ENCODE data around the gene OCLN.
"Not testable (repeated sequence)": the region's sequence is repeated elsewhere in the genome, so short reads cannot be mapped to it uniquely, and the experiment has no call there.

OCLN gene

GRCh38 chr5:69504036-69504435 is 11.4 kb downstream of the OCLN start:
- DNase-seq (ENCODE audit: insufficient read length, low spot score) (no peak), FAIRE-seq (no peak)
- TF ChIP-seq POLR2AphosphoS5 (IDR thresholded peaks at IDR 0.05; ENCODE audit: low read depth, low read length), result no peak
- no peak for TF ChIP-seq POLR2A (IDR thresholded peaks at IDR 0.05; ENCODE audit: low read depth, low read length)
- no peak for TF ChIP-seq TAF1 (IDR thresholded peaks at IDR 0.05; ENCODE audit: low read depth, low read length)
- TF ChIP-seq PAX5 (IDR thresholded peaks at IDR 0.05; ENCODE audit: insufficient read depth, low read length, severe bottlenecking), result no peak
- TF ChIP-seq SPI1 (IDR thresholded peaks at IDR 0.05; ENCODE audit: low read depth, low read length), result no peak
- no peak for TF ChIP-seq POU2F2 (IDR thresholded peaks at IDR 0.05; ENCODE audit: low read depth, low read length)

GRCh38 chr5:69505306-69505705 is 12.7 kb downstream of the OCLN start:
- DNase-seq (ENCODE audit: insufficient read length, low spot score) (no peak), FAIRE-seq (no peak)
- TF ChIP-seq POU2F2 (IDR thresholded peaks at IDR 0.05; ENCODE audit: low read depth, low read length), result no peak
- no peak for TF ChIP-seq SPI1 (IDR thresholded peaks at IDR 0.05; ENCODE audit: low read depth, low read length)
- TF ChIP-seq POLR2A (IDR thresholded peaks at IDR 0.05; ENCODE audit: low read depth, low read length), result no peak
- TF ChIP-seq POLR2AphosphoS5 (IDR thresholded peaks at IDR 0.05; ENCODE audit: low read depth, low read length), result no peak
- TF ChIP-seq PAX5 (IDR thresholded peaks at IDR 0.05; ENCODE audit: insufficient read depth, low read length, severe bottlenecking), result no peak
- TF ChIP-seq TAF1 (IDR thresholded peaks at IDR 0.05; ENCODE audit: low read depth, low read length), result no peak

- no peak for DNase-seq (ENCODE audit: insufficient read length, low spot score)
- peak; percentile 33 for FAIRE-seq
- TF ChIP-seq TAF1 (IDR thresholded peaks at IDR 0.05; ENCODE audit: low read depth, low read length) (no peak), POLR2AphosphoS5 (IDR thresholded peaks at IDR 0.05; ENCODE audit: low read depth, low read length) (no peak), PAX5 (IDR thresholded peaks at IDR 0.05; ENCODE audit: insufficient read depth, low read length, severe bottlenecking) (no peak), POU2F2 (IDR thresholded peaks at IDR 0.05; ENCODE audit: low read depth, low read length) (no peak), SPI1 (IDR thresholded peaks at IDR 0.05; ENCODE audit: low read depth, low read length) (peak; percentile 71)
Measured at GRCh38 chr5:69509212-69509611, 16.6 kb downstream of the OCLN start.

GRCh38 chr5:69510694-69511093 is 18.1 kb downstream of the OCLN start:
- FAIRE-seq, result no peak
- DNase-seq (ENCODE audit: insufficient read length, low spot score), result no peak
- TF ChIP-seq SPI1 (IDR thresholded peaks at IDR 0.05; ENCODE audit: low read depth, low read length) (no peak), POU2F2 (IDR thresholded peaks at IDR 0.05; ENCODE audit: low read depth, low read length) (no peak), TAF1 (IDR thresholded peaks at IDR 0.05; ENCODE audit: low read depth, low read length) (no peak), PAX5 (IDR thresholded peaks at IDR 0.05; ENCODE audit: insufficient read depth, low read length, severe bottlenecking) (no peak), POLR2A (IDR thresholded peaks at IDR 0.05; ENCODE audit: low read depth, low read length) (no peak)

GRCh38 chr5:69512740-69513260 is 20.2 kb downstream of the OCLN start:
- no peak for DNase-seq (ENCODE audit: insufficient read length, low spot score)
- no peak for TF ChIP-seq TAF1 (IDR thresholded peaks at IDR 0.05; ENCODE audit: low read depth, low read length)
- TF ChIP-seq PAX5 (IDR thresholded peaks at IDR 0.05; ENCODE audit: insufficient read depth, low read length, severe bottlenecking), result no peak
- no peak for TF ChIP-seq SPI1 (IDR thresholded peaks at IDR 0.05; ENCODE audit: low read depth, low read length)
- no peak for TF ChIP-seq POU2F2 (IDR thresholded peaks at IDR 0.05; ENCODE audit: low read depth, low read length)
- no peak for TF ChIP-seq POLR2AphosphoS5 (IDR thresholded peaks at IDR 0.05; ENCODE audit: low read depth, low read length)
- TF ChIP-seq POLR2A (IDR thresholded peaks at IDR 0.05; ENCODE audit: low read depth, low read length), result no peak
- FAIRE-seq, result no peak

GRCh38 chr5:69515570-69515969 is 23.0 kb downstream of the OCLN start:
- not testable (repeated sequence) for DNase-seq (ENCODE audit: insufficient read length, low spot score); FAIRE-seq

- DNase-seq (ENCODE audit: insufficient read length, low spot score) (no peak), FAIRE-seq (no peak)
- TF ChIP-seq PAX5 (IDR thresholded peaks at IDR 0.05; ENCODE audit: insufficient read depth, low read length, severe bottlenecking), result no peak
- no peak for TF ChIP-seq POLR2AphosphoS5 (IDR thresholded peaks at IDR 0.05; ENCODE audit: low read depth, low read length)
- TF ChIP-seq TAF1 (IDR thresholded peaks at IDR 0.05; ENCODE audit: low read depth, low read length), result no peak
- no peak for TF ChIP-seq POU2F2 (IDR thresholded peaks at IDR 0.05; ENCODE audit: low read depth, low read length)
Measured at GRCh38 chr5:69516769-69517168, 24.2 kb downstream of the OCLN start.

- DNase-seq (ENCODE audit: insufficient read length, low spot score), result no peak
- TF ChIP-seq POLR2A (IDR thresholded peaks at IDR 0.05; ENCODE audit: low read depth, low read length) (no peak), PAX5 (IDR thresholded peaks at IDR 0.05; ENCODE audit: insufficient read depth, low read length, severe bottlenecking) (no peak), POLR2AphosphoS5 (IDR thresholded peaks at IDR 0.05; ENCODE audit: low read depth, low read length) (no peak), POU2F2 (IDR thresholded peaks at IDR 0.05; ENCODE audit: low read depth, low read length) (no peak), SPI1 (IDR thresholded peaks at IDR 0.05; ENCODE audit: low read depth, low read length) (no peak)
- FAIRE-seq, result no peak
Measured at GRCh38 chr5:69517763-69518212, 25.2 kb downstream of the OCLN start.

GRCh38 chr5:69519285-69519684 is 26.7 kb downstream of the OCLN start:
- no peak for FAIRE-seq
- no peak for TF ChIP-seq POLR2A (IDR thresholded peaks at IDR 0.05; ENCODE audit: low read depth, low read length)
- TF ChIP-seq TAF1 (IDR thresholded peaks at IDR 0.05; ENCODE audit: low read depth, low read length), result no peak
- no peak for TF ChIP-seq SPI1 (IDR thresholded peaks at IDR 0.05; ENCODE audit: low read depth, low read length)
- no peak for TF ChIP-seq POLR2AphosphoS5 (IDR thresholded peaks at IDR 0.05; ENCODE audit: low read depth, low read length)
- no peak for TF ChIP-seq POU2F2 (IDR thresholded peaks at IDR 0.05; ENCODE audit: low read depth, low read length)
- TF ChIP-seq PAX5 (IDR thresholded peaks at IDR 0.05; ENCODE audit: insufficient read depth, low read length, severe bottlenecking), result no peak

GRCh38 chr5:69522035-69522434 is 29.4 kb downstream of the OCLN start:
- no peak for FAIRE-seq
- no peak for DNase-seq (ENCODE audit: insufficient read length, low spot score)
- TF ChIP-seq POLR2AphosphoS5 (IDR thresholded peaks at IDR 0.05; ENCODE audit: low read depth, low read length) (no peak), SPI1 (IDR thresholded peaks at IDR 0.05; ENCODE audit: low read depth, low read length) (no peak), POU2F2 (IDR thresholded peaks at IDR 0.05; ENCODE audit: low read depth, low read length) (no peak), TAF1 (IDR thresholded peaks at IDR 0.05; ENCODE audit: low read depth, low read length) (no peak), PAX5 (IDR thresholded peaks at IDR 0.05; ENCODE audit: insufficient read depth, low read length, severe bottlenecking) (no peak), POLR2A (IDR thresholded peaks at IDR 0.05; ENCODE audit: low read depth, low read length) (no peak)

More at GRCh38 chr5:69519285-69519684, 26.7 kb downstream of the OCLN start:
- no peak for DNase-seq (ENCODE audit: insufficient read length, low spot score)

Data from GM12891 (cell line).